ENCODE data around the gene FBXO21.
"Not testable (repeated sequence)": the region's sequence is repeated elsewhere in the genome, so short reads cannot be mapped to it uniquely, and the experiment has no call there.

FBXO21 gene

GRCh38 chr12:117190210-117190781, at the start of gene FBXO21:
Gene FBXO21 (minus strand): TSS chr12:117190470. CDS start chr12:117190456, 14 bp downstream.
- DNase-seq: peak; percentile 97

GRCh38 chr12:117236456-117237001, 46.3 kb upstream of the FBXO21 start:
- DNase-seq: peak; percentile 79

DNA sequence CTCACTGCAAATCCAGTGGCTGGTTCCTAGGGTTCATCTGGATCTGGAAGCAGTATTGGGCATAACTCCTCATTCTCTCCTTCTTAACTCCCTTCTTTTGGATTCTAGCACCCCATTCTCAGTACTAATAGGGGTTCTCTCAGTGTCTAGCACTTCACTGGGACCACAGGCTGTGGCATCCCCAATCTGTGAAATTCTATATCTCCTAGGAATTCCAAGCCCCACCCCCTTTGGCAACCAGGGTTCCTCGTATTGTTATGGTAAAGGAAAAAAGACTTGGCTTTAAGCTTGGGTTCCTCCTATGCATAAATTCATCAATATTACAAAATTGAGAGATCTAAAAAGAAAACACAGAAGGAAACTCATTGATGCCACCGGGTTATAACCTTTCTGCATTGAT, 45.0 kb upstream of the FBXO21 start:
- no peak for DNase-seq

GRCh38 chr12:117234441-117234840, 44.2 kb upstream of the FBXO21 start:
- no peak for DNase-seq

DNA sequence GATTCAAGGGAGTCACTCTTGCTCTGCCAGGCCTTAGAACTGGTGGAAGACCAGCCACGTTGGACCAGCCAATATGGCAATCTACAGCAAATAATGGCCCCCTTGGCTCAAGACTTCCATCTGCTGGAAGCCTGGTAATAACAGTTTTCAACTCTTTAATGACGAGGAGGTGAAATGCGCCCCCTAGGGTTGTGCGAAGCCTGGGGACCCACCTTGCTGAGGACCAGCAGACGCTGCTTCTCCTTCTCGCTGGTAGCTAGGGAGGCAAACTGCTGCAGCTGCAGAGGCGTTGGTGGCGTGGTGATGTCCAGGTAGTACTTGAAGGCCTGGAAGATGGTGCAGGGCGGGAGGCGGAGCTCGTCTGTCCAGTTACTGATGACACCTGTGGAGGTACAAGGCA, 41.5 kb upstream of the FBXO21 start:
- DNase-seq: no peak

DNA sequence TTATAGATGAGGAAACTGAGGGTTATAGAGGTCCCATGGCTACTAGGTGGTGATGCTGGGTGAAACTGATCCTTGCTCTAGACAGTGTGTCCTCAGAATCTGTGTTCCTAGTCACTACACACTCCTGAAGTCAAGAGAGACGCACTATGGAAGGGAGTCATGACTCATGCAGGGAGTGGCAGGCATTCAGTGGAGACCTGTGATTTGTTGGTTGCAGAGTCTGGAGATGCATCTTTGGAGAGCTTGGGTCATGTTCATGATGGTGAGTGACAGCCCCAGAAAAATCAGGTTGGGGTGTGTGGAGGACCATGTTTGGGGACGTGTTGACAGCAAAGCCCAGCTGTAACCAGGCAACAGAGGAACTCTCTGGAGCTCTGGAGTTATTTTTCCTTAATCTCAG, 38.0 kb upstream of the FBXO21 start:
- no peak for DNase-seq

DNA sequence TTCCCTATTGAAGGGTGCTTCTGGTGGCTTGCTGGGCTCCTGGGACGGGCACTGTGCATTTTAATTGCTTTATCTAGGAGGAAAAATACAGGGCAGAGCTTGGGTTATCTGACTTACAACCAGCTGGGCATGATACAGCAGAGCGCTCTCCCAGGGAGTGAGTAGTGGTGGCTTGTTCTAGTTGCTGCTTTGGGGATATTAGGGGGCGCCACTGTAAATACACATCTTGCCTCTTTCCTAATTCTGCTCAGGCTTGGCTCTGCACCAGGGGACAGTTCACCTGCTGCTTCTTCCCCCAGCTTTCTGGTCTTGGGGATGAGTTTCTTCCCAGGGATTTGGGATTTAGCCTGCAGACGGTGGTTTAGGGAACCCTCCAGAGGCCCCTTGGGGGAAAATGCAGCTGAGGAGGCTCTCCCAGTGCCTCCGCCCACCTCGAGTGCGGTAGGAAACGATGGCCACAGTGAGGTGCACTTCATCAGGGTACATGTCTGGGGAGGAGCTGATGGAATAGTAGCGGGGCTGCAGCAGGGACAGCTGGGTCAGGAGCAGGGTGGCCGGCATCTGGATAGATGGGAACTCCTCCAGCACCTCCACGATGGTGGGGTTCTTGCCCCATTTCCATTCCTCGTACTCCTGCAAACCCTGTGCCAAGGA, 36.9 kb upstream of the FBXO21 start:
- no peak for DNase-seq

GRCh38 chr12:117226505-117226904, 36.2 kb upstream of the FBXO21 start:
- no peak for DNase-seq

DNA sequence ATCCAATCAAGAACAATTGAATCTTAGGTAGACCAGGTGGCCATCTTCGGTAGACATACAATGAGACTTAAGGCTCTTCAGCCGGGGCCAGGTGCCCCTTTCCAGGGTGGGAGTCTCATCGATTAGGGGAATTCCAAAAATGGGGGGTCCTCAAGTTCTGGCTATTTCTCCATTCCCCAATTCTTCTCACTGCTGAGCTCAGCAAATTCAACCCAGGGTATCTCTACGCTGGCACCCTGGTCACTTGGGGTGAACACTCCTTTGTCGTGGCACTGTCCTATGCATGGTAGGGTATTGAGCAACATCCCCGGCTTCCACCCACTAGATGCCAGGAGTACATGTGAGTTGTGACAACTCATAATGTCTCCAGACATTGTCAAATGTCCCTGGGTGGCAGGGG, 34.9 kb upstream of the FBXO21 start:
- DNase-seq: no peak

GRCh38 chr12:117220947-117221346, 30.7 kb upstream of the FBXO21 start:
- DNase-seq: not testable (repeated sequence)

- no peak for DNase-seq
Measured at GRCh38 chr12:117218149-117218548, 27.9 kb upstream of the FBXO21 start.

DNA sequence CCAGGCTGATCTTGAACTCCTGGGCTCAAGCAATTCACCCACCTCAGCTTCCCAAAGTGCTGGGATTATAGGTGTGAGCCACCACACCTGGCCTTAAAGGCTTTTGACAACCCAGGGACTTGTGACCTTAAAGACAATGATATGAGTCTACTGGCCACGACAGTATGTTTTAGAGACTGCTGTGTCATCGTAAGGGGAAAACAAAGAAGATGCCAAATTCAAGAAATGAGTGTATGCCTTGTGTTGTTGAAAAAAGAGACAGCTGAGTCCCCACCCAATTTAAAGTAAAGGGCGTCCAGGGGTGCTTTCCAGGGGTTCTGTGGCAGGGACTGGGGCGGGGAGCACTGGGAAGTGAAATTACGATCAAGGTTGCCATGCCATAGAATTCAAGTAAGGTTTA, 26.4 kb upstream of the FBXO21 start:
- no peak for DNase-seq

- DNase-seq: no peak
Measured at GRCh38 chr12:117214797-117215196, 24.5 kb upstream of the FBXO21 start.

DNA sequence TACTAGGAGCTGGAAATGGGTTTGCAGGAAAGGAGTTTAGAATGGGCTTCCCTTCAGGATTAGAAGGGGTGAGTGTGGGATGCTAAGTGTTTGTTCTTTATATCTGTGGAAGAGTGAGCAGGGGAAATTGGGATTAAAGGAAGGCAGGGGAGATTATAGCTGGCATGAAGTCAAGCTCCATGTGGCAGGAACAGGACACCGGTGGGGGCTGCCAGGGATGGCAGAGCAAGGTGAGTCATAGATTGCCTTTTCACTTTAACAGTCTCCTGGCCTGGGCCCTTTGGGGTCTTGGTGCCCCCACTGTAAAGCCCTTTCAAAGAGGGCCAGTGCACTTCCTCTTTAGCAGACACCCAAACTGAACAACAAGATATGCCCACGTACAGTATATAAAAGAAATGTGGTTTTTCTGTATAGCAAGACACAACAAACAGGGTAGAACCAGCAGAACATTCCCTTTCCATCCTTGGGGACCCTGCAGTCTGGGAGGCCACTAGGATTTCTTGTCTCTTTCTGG, 23.1 kb upstream of the FBXO21 start:
- DNase-seq: no peak

GRCh38 chr12:117212563-117213190, 22.4 kb upstream of the FBXO21 start:
- DNase-seq: peak; percentile 96

GRCh38 chr12:117210266-117210918, 20.1 kb upstream of the FBXO21 start:
- no peak for DNase-seq

- DNase-seq: no peak
Measured at GRCh38 chr12:117209626-117210025, 19.4 kb upstream of the FBXO21 start.

DNA sequence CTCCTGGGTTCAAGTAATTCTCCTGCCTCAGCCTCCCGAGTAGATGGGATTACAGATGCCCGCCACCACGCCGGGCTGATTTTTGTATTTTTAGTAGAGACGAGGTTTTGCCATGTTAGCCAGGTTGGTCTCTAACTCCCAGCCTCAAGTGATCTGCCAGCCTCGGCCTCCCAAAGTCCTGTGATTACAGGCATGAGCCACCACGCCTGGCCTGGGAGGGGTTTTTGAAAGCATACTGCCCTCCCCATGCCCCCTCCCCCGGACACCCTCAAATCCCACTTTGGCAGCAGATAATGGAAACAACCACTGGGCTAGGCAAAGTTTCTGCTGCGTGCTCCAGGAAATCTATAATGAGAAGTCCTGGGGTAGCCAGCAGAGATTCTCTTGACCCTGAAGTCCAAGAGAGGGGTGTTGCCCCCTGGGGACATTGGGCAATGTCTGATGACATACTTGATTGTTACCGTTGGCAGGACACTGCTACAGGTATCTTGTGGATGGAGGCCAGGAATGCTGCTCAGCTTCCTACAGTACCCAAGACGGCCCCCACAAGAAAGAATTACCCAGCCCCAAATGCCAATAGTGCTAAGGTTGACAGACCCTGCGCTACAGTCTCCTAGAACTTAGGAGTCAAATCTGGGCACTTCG, 18.7 kb upstream of the FBXO21 start:
- DNase-seq: no peak

- no peak for DNase-seq
Measured at GRCh38 chr12:117208206-117208605, 17.9 kb upstream of the FBXO21 start.

GRCh38 chr12:117207675-117208074, 17.4 kb upstream of the FBXO21 start:
- DNase-seq: no peak

DNA sequence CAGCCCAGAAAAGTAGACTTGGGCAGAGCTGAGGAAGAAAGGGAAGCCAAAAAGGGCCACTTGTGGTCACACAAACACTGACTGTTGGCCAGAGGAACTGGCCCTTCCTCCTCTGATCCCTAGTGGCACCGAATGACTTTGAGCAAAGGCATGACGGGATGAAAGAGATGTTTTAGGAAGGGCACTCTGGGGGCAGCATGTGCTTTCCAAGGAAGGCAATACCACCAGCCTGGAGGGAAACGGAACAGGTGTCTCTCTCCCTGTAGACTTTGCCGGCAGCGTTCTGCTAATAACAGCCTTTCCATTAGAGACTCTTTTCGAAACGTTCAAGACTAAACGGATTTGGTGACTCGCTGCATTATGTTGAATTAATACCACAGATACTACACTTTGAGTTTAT, 12.3 kb upstream of the FBXO21 start:
- DNase-seq: no peak

GRCh38 chr12:117202033-117202432, 11.8 kb upstream of the FBXO21 start:
- DNase-seq: no peak

All from NCI-H510A treated with DMSO at 0.1 percent for 48 hours (cell line).